Pancreas (tissue), 10 donors: Measurements from ENCODE around the gene NSD1. TPM values are rescaled to one million over a fixed set of nuclear protein-coding genes. Genes with fewer than 3 reads are reported as not detected.

Experiments used
- ATAC-seq, 4 donors: fragments of 200-7000 bp; cut with Tn5 transposase; one replicate each; pipeline versions ENCODE4 v1.8.0 to v1.9.1; 2020; ENCODE audit warnings: mild to moderate bottlenecking in 4 of 4, moderate library complexity in 4 of 4
- DNase-seq, 6 donors: peaks; one replicate each; pipeline ENCODE4 v3.0.0-alpha.2; 2020
- FAIRE-seq: peaks from 2 replicates; lab custom pipeline; 2012; peaks lifted over from hg19 to GRCh38; lab: Jason Lieb, UNC
- H3K27ac ChIP-seq, 4 donors: fragments of 200-600 bp; sonication (generic); 1 replicate in 3 of 4; 2 replicates in 1 of 4; pipeline versions ENCODE4 v1.5.0 to v1.8.0; 2020
- H3K27me3 ChIP-seq, 4 donors: fragments of 200-600 bp; one replicate each; pipeline ENCODE4 v1.8.0; 2021
- H3K36me3 ChIP-seq, 3 donors: fragments of 200-600 bp; sonication (generic) in 1 of 3; one replicate each; pipeline versions ENCODE4 v1.5.0 to v1.8.0; 2020 to 2021
- H3K4me1 ChIP-seq, 3 donors: fragments of 200-600 bp; one replicate each; pipeline ENCODE4 v1.8.0; 2021
- H3K4me3 ChIP-seq, 4 donors: fragments of 200-600 bp; sonication (generic) in 2 of 4; one replicate each; pipeline versions ENCODE4 v1.5.0 to v1.8.0; 2020 to 2021
- H3K9me3 ChIP-seq, 4 donors: fragments of 200-600 bp; one replicate each; pipeline ENCODE4 v1.8.0; 2021
- CTCF ChIP-seq, 4 donors: fragments of 200-600 bp; sonication (generic) in 3 of 4; IDR thresholded peaks; one replicate each; pipeline versions ENCODE4 v1.5.0 to v1.8.0; 2021; ENCODE audit warnings: antibody characterized with exemption in 4 of 4
- WGBS, 2 donors: extraction: QIAGEN DNeasy Blood & Tissue Kit; methylation state at CpG; one replicate each; pipeline ENCODE4 v1.1.7; 2013; 5-methylcytosine and 5-hydroxymethylcytosine counted together
- intact Hi-C, 3 donors: fragments of 100-400 bp; cut with DNase I; formaldehyde crosslinking; loops; one replicate each; pipeline versions ENCODE4 v1.11.1 to v1.14.2; 2022
- polyA plus RNA-seq, 2 donors: library from polyadenylated mRNA; stranded (reverse); fragments of 200-250 nt; gene quantifications; one replicate each; pipeline ENCODE4 v1.2.3, GENCODE V29; 2013
- total RNA-seq, 6 donors: library from RNA; stranded (reverse); fragmentation: NEBNext Ultra II Directional in 4 of 6; extraction: Animal tissue kit (Norgen Biotek cat#: 25700) in 4 of 6; gene quantifications; one replicate each; pipeline versions ENCODE4 v1.2.1 to v1.2.4, GENCODE V29; 2021 to 2023
- donor health status: healthy with polysubstance abuse.
- donor health status: DM: no; HTN: no; CAD: no; lungs with moderate emphysema.
- donor health status: DM: no; HTN: no; CAD: no.
- donor health status: control.
- donor health status: control.
- donor health status: Bipolar disorder and iron deficiency.
- donor health status: DM: yes; HTN: yes; CAD: no.
- donor health status: DM: no; HTN: no; CAD: no.
- donor health status: DM: no; HTN: no; CAD: no.
- donor health status: DM: yes; HTN: yes; CAD: no.

The NSD1 gene
- total and polyA plus RNA-seq, 8 donors, result 6.9 to 51.2 (median 33.5) TPM

- no peak for FAIRE-seq
- DNase-seq, result peak; percentile 46 to 85 (median 62)
- H3K4me3 ChIP-seq, result peak overlapping the region; percentile 56 to 92 (median 60)
- intact Hi-C loops, result loop anchor here in 1 of 3 donors (10.0 kb wide), 1 partner anchor 161 kb away; no protein-coding TSS in a partner anchor
- peaks cover 20 to 32% (median 31%) of the 10 kb centered on the region in 3 donors for H3K4me1 ChIP-seq
- no peaks in the 10 kb centered on the region for H3K9me3 ChIP-seq
- H3K36me3 ChIP-seq, result peaks cover 0 to 8% (median 0%) of the 10 kb centered on the region in 3 donors
- 1% methylated on average over 53 to 80 of the region's 83 CpGs for WGBS, 2 donors
- ATAC-seq, result peak; percentile 63 to 75 (median 74)
- TF ChIP-seq CTCF (IDR thresholded peaks at IDR 0.05), result no peak
- peak overlapping the region; percentile 44 to 88 (median 76) for H3K27ac ChIP-seq
- H3K27me3 ChIP-seq, result no peaks in the 10 kb centered on the region
Measured at GRCh38 chr5:177133853-177134696, 502 bp downstream of the NSD1 start.

GRCh38 chr5:177134697-177135225, 1.2 kb downstream of the NSD1 start:
- no peaks in the 10 kb centered on the region for H3K27me3 ChIP-seq

GRCh38 chr5:177140312-177140711, 6.7 kb downstream of the NSD1 start:
- Histone ChIP-seq H3K27me3 (no peaks in the 10 kb centered on the region), H3K4me3 (no peak overlapping the region), H3K4me1 (peaks cover 16 to 35% (median 25%) of the 10 kb centered on the region in 3 donors), H3K36me3 (peaks cover 0 to 16% (median 3%) of the 10 kb centered on the region in 3 donors), H3K9me3 (no peaks in the 10 kb centered on the region), H3K27ac (no peak overlapping the region)
- no peak for TF ChIP-seq CTCF (IDR thresholded peaks at IDR 0.05)
- ATAC-seq, result no peak
- DNase-seq, result no peak
- intact Hi-C loops, result no loop called here
- WGBS, 2 donors, result 81 to 93% methylated on average over 2 of the region's 2 CpGs
- no peak for FAIRE-seq

More at GRCh38 chr5:177134697-177135225, 1.2 kb downstream of the NSD1 start:
- Histone ChIP-seq H3K27ac (peak overlapping the region; percentile 44 to 88 (median 76)), H3K36me3 (peaks cover 0 to 8% (median 0%) of the 10 kb centered on the region in 3 donors), H3K9me3 (no peaks in the 10 kb centered on the region), H3K4me1 (peaks cover 20 to 34% (median 32%) of the 10 kb centered on the region in 3 donors), H3K4me3 (peak overlapping the region; percentile 56 to 92 (median 60))
- DNase-seq (no peak), FAIRE-seq (no peak), ATAC-seq (no peak)
- no peak for TF ChIP-seq CTCF (IDR thresholded peaks at IDR 0.05)
- intact Hi-C loops, result loop anchor here in 1 of 3 donors (10.0 kb wide), 1 partner anchor 160 kb away; no protein-coding TSS in a partner anchor
- WGBS, 2 donors, result 13 to 16% methylated on average over 13 of the region's 13 CpGs

GRCh38 chr5:177141496-177141895, 7.9 kb downstream of the NSD1 start:
- Histone ChIP-seq H3K27ac (no peak overlapping the region), H3K4me3 (no peak overlapping the region), H3K27me3 (no peaks in the 10 kb centered on the region), H3K36me3 (peaks cover 0 to 12% (median 3%) of the 10 kb centered on the region in 3 donors), H3K9me3 (no peaks in the 10 kb centered on the region), H3K4me1 (peaks cover 8 to 24% (median 13%) of the 10 kb centered on the region in 3 donors)
- intact Hi-C loops, result no loop called here
- TF ChIP-seq CTCF (IDR thresholded peaks at IDR 0.05), result no peak
- WGBS, 2 donors, result 80 to 94% methylated on average over 3 of the region's 3 CpGs
- DNase-seq (no peak), FAIRE-seq (no peak), ATAC-seq (no peak)
